Naive B cell (primary cell): Measurements from ENCODE around the gene CCDC171. TPM values are rescaled to one million over a fixed set of nuclear protein-coding genes. Genes with fewer than 3 reads are reported as not detected.

ENCODE experiments used
- ATAC-seq, 2 donors: fragments of 150-1000 bp; cut with Tn5 transposase; 2 replicates each; pipeline ENCODE4 v1.10.0; 2021; ENCODE audit warnings: low read depth in 2 of 2, mild to moderate bottlenecking in 2 of 2, moderate library complexity in 2 of 2
- DNase-seq: peaks from one replicate; pipeline ENCODE4 v3.0.0; 2022
- H3K27ac Mint-ChIP-seq, 6 donors: one replicate each; pipeline ENCODE4 v1.8.0; 2020 to 2022; ENCODE audit warnings: mild to moderate bottlenecking in 6 of 6, mixed read lengths in 6 of 6, moderate library complexity in 5 of 6, inconsistent platforms in 2 of 6
- H3K27me3 Mint-ChIP-seq, 3 donors: one replicate each; pipeline ENCODE4 v1.8.0; 2021 to 2022; ENCODE audit warnings: mixed read lengths in 3 of 3, mild to moderate bottlenecking in 1 of 3
- H3K36me3 Mint-ChIP-seq, 2 donors: one replicate each; pipeline ENCODE4 v1.8.0; 2020 to 2022; ENCODE audit warnings: mixed read lengths in 2 of 2, inconsistent platforms in 1 of 2, mild to moderate bottlenecking in 1 of 2
- H3K4me1 Mint-ChIP-seq, 3 donors: one replicate each; pipeline ENCODE4 v1.8.0; 2020 to 2022; ENCODE audit warnings: mixed read lengths in 3 of 3, inconsistent platforms in 1 of 3, mild to moderate bottlenecking in 1 of 3, moderate library complexity in 1 of 3
- H3K4me3 Mint-ChIP-seq, 8 donors: one replicate each; pipeline ENCODE4 v1.8.0; 2020 to 2022; ENCODE audit warnings: mild to moderate bottlenecking in 8 of 8, mixed read lengths in 8 of 8, moderate library complexity in 8 of 8, inconsistent platforms in 2 of 8
- H3K9me3 Mint-ChIP-seq, 7 donors: one replicate each; pipeline ENCODE4 v1.8.0; 2020 to 2022; ENCODE audit warnings: mixed read lengths in 7 of 7, mild to moderate bottlenecking in 5 of 7, inconsistent platforms in 2 of 7, moderate library complexity in 1 of 7
- polyA plus RNA-seq, 6 donors: library from polyadenylated mRNA; unstranded; fragments of 300-500 nt; fragmentation: Illumina TruSeq; gene quantifications; one replicate each; pipeline ENCODE4 v1.2.3, GENCODE V29; 2021; ENCODE audit warnings: low read depth in 6 of 6

The CCDC171 gene
- polyA plus RNA-seq, result under 1 TPM in 5 of 6 donors, not detected in 1; 0.17 to 0.62 (median 0.38) TPM

GRCh38 chr9:15552636-15553527 lies at the start of gene CCDC171:
Gene CCDC171, plus strand, starts transcription at chr9:15553043. Its CDS starts 11,046 bp downstream, at chr9:15564089.
- ATAC-seq, result peak; percentile 80 to 84
- peak; percentile 77 for DNase-seq
- no peaks in the 10 kb centered on the region for H3K27me3 Mint-ChIP-seq
- peaks cover 9 to 20% (median 19%) of the 10 kb centered on the region in 3 donors for H3K4me1 Mint-ChIP-seq
- peak within 1 kb of the TSS; percentile 92 to 98 (median 95) for H3K4me3 Mint-ChIP-seq
- H3K27ac Mint-ChIP-seq, result peak within 1 kb of the TSS; percentile 8 to 96 (median 80)
- peaks cover 0 to 2% (median 0%) of the 10 kb centered on the region in 7 donors for H3K9me3 Mint-ChIP-seq
- H3K36me3 Mint-ChIP-seq, result no peaks in the 10 kb centered on the region

- DNase-seq, result peak; percentile 19
- no peaks in the 10 kb centered on the region for H3K9me3 Mint-ChIP-seq
- H3K36me3 Mint-ChIP-seq, result peaks cover 11 to 29% of the 10 kb centered on the region in 2 donors
- H3K4me1 Mint-ChIP-seq, result peaks cover 38 to 51% (median 51%) of the 10 kb centered on the region in 3 donors
- peak overlapping the region in 1 of 8 donors; percentile 17 for H3K4me3 Mint-ChIP-seq
- ATAC-seq, result peak; percentile 55 to 56
- H3K27ac Mint-ChIP-seq, result peak overlapping the region in 1 of 6 donors; percentile 2
- H3K27me3 Mint-ChIP-seq, result no peaks in the 10 kb centered on the region
These were observed 46.9 kb upstream of the CCDC171 start for GRCh38 chr9:15505921-15506320.

GRCh38 chr9:15509931-15510788 lies 42.7 kb upstream of the CCDC171 start:
- peaks cover 11 to 22% of the 10 kb centered on the region in 2 donors for H3K36me3 Mint-ChIP-seq
- peaks cover 59 to 63% (median 63%) of the 10 kb centered on the region in 3 donors for H3K4me1 Mint-ChIP-seq
- H3K4me3 Mint-ChIP-seq, result peak overlapping the region; percentile 88 to 99 (median 98)

GRCh38 chr9:15510789-15511575 lies 41.9 kb upstream of the CCDC171 start, which contains the start of gene PSIP1:
Gene PSIP1, minus strand, starts transcription at chr9:15510970. Its CDS starts 782 bp downstream, at chr9:15510188.
- DNase-seq, result peak; percentile 89
- ATAC-seq, result peak; percentile 80 to 81
- peak within 1 kb of the TSS; percentile 98 to 100 (median 100) for H3K27ac Mint-ChIP-seq
- peaks cover 0 to 2% (median 0%) of the 10 kb centered on the region in 7 donors for H3K9me3 Mint-ChIP-seq
- peaks cover 11 to 21% of the 10 kb centered on the region in 2 donors for H3K36me3 Mint-ChIP-seq
- peak within 1 kb of the TSS; percentile 92 to 99 (median 98) for H3K4me3 Mint-ChIP-seq
- no peaks in the 10 kb centered on the region for H3K27me3 Mint-ChIP-seq
- H3K4me1 Mint-ChIP-seq, result peaks cover 55 to 65% (median 60%) of the 10 kb centered on the region in 3 donors

More at GRCh38 chr9:15509931-15510788, 42.7 kb upstream of the CCDC171 start:
- Mint-ChIP-seq H3K27me3 (no peaks in the 10 kb centered on the region), H3K27ac (peak overlapping the region; percentile 85 to 99 (median 97)), H3K9me3 (no peaks in the 10 kb centered on the region)
- ATAC-seq, result peak; percentile 31 to 36
- no peak for DNase-seq

GRCh38 chr9:15512204-15512603 lies 40.6 kb upstream of the CCDC171 start:
- Mint-ChIP-seq H3K4me3 (peak overlapping the region; percentile 6 to 98 (median 64)), H3K4me1 (peaks cover 43 to 56% (median 49%) of the 10 kb centered on the region in 3 donors), H3K27me3 (no peaks in the 10 kb centered on the region), H3K27ac (peak overlapping the region in 5 of 6 donors; percentile 20 to 100 (median 76)), H3K9me3 (peaks cover 0 to 2% (median 0%) of the 10 kb centered on the region in 7 donors), H3K36me3 (peaks cover 7 to 14% of the 10 kb centered on the region in 2 donors)
- DNase-seq (no peak), ATAC-seq (no peak)

- Mint-ChIP-seq H3K4me1 (peaks cover 43 to 56% (median 49%) of the 10 kb centered on the region in 3 donors), H3K27ac (peak overlapping the region in 5 of 6 donors; percentile 8 to 98 (median 67)), H3K4me3 (peak overlapping the region in 5 of 8 donors; percentile 57 to 96 (median 70)), H3K36me3 (peaks cover 7 to 14% of the 10 kb centered on the region in 2 donors), H3K9me3 (peaks cover 0 to 2% (median 0%) of the 10 kb centered on the region in 7 donors), H3K27me3 (no peaks in the 10 kb centered on the region)
- no peak for DNase-seq
- no peak for ATAC-seq
These were observed 40.0 kb upstream of the CCDC171 start for GRCh38 chr9:15512889-15513288.

- Mint-ChIP-seq H3K27me3 (no peaks in the 10 kb centered on the region), H3K4me1 (peaks cover 40 to 51% (median 45%) of the 10 kb centered on the region in 3 donors), H3K27ac (peak overlapping the region in 3 of 6 donors; percentile 76 to 98 (median 97)), H3K4me3 (peak overlapping the region in 3 of 8 donors; percentile 34 to 57 (median 41)), H3K9me3 (peaks cover 0 to 2% (median 0%) of the 10 kb centered on the region in 7 donors), H3K36me3 (peaks cover 5 to 13% of the 10 kb centered on the region in 2 donors)
- ATAC-seq (no peak), DNase-seq (no peak)
These were observed 39.5 kb upstream of the CCDC171 start for GRCh38 chr9:15513335-15513734.

GRCh38 chr9:15519831-15520230 lies 33.0 kb upstream of the CCDC171 start:
- peak overlapping the region in 1 of 6 donors; percentile 35 for H3K27ac Mint-ChIP-seq
- no peak for ATAC-seq
- peaks cover 0 to 8% (median 0%) of the 10 kb centered on the region in 3 donors for H3K27me3 Mint-ChIP-seq
- no peak overlapping the region for H3K4me3 Mint-ChIP-seq
- H3K36me3 Mint-ChIP-seq, result no peaks in the 10 kb centered on the region
- no peak for DNase-seq
- peaks cover 0 to 5% (median 0%) of the 10 kb centered on the region in 3 donors for H3K4me1 Mint-ChIP-seq
- peaks cover 0 to 2% (median 0%) of the 10 kb centered on the region in 7 donors for H3K9me3 Mint-ChIP-seq

GRCh38 chr9:15521254-15521653 lies 31.6 kb upstream of the CCDC171 start:
- no peak overlapping the region for H3K4me3 Mint-ChIP-seq
- H3K4me1 Mint-ChIP-seq, result no peaks in the 10 kb centered on the region
- DNase-seq, result no peak
- no peaks in the 10 kb centered on the region for H3K36me3 Mint-ChIP-seq
- H3K27ac Mint-ChIP-seq, result no peak overlapping the region
- H3K9me3 Mint-ChIP-seq, result peaks cover 0 to 1% (median 0%) of the 10 kb centered on the region in 7 donors
- peaks cover 0 to 8% (median 0%) of the 10 kb centered on the region in 3 donors for H3K27me3 Mint-ChIP-seq
- ATAC-seq, result no peak

- Mint-ChIP-seq H3K27ac (no peak overlapping the region), H3K27me3 (peaks cover 0 to 8% (median 0%) of the 10 kb centered on the region in 3 donors), H3K4me1 (no peaks in the 10 kb centered on the region), H3K4me3 (no peak overlapping the region), H3K9me3 (peaks cover 0 to 1% (median 0%) of the 10 kb centered on the region in 7 donors), H3K36me3 (no peaks in the 10 kb centered on the region)
- no peak for DNase-seq
- ATAC-seq, result no peak
These were observed 30.6 kb upstream of the CCDC171 start for GRCh38 chr9:15522130-15522755.

- ATAC-seq (no peak), DNase-seq (no peak)
- Mint-ChIP-seq H3K4me3 (no peak overlapping the region), H3K9me3 (no peaks in the 10 kb centered on the region), H3K27ac (no peak overlapping the region), H3K27me3 (peaks cover 0 to 8% (median 0%) of the 10 kb centered on the region in 3 donors), H3K36me3 (no peaks in the 10 kb centered on the region), H3K4me1 (peaks cover 0 to 4% (median 0%) of the 10 kb centered on the region in 3 donors)
These were observed 27.9 kb upstream of the CCDC171 start for GRCh38 chr9:15524845-15525455.
